GM21390 (cell line): ENCODE results near the gene IRAG1.

Experiments used
- ATAC-seq: cut with Tn5 transposase; IDR thresholded peaks from one replicate; pipeline ENCODE4 v1.9.1; 2021; ENCODE audit not compliant: unreplicated experiment

The IRAG1 gene, protein sequence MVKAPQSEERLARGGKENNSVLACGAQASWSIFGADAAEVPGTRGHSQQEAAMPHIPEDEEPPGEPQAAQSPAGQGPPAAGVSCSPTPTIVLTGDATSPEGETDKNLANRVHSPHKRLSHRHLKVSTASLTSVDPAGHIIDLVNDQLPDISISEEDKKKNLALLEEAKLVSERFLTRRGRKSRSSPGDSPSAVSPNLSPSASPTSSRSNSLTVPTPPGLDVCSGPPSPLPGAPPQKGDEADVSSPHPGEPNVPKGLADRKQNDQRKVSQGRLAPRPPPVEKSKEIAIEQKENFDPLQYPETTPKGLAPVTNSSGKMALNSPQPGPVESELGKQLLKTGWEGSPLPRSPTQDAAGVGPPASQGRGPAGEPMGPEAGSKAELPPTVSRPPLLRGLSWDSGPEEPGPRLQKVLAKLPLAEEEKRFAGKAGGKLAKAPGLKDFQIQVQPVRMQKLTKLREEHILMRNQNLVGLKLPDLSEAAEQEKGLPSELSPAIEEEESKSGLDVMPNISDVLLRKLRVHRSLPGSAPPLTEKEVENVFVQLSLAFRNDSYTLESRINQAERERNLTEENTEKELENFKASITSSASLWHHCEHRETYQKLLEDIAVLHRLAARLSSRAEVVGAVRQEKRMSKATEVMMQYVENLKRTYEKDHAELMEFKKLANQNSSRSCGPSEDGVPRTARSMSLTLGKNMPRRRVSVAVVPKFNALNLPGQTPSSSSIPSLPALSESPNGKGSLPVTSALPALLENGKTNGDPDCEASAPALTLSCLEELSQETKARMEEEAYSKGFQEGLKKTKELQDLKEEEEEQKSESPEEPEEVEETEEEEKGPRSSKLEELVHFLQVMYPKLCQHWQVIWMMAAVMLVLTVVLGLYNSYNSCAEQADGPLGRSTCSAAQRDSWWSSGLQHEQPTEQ

GRCh38 chr11:10693509-10694081, at the start of gene IRAG1:
Gene IRAG1 (minus strand): TSS chr11:10693755. CDS start chr11:10693602, 153 bp downstream.
- no peak for ATAC-seq

DNA sequence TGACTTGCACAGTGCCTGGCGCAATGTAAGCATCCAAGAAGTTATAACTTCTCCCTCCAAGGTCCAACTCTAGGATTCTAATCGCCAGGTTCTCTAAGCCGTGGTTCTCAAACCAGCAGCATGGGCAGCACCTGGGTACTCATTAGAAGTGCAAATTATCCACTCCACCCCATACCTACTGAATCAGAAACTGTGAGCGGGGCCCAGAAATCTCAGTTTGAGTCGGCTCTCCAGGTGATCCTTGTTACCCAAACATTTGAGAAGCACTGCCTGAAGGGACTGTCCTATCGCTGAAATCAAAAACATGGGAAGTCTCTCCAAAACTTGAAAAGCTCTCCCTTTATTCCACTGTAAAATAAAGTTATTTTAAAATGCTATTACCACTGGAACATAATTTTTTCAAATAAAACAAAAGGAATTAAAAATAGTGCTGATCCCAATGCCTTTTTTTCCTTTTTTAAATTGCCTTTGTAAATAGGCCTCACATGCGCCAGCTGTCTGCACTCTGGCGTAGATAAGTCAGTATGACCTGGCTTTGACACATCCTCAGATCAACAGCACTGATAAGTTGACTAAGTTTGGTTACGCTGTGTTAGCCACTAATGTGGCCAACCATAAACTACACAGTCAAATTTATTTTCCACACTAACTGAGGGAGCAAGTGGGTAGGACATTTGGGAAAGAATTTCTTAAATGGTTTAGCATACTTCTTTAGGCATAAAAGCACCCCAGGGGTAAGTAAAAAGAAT, 49.1 kb upstream of the IRAG1 start:
- ATAC-seq = no peak

GRCh38 chr11:10735481-10736475, 42.2 kb upstream of the IRAG1 start:
- peak; percentile 96 for ATAC-seq

GRCh38 chr11:10731064-10731680, 37.6 kb upstream of the IRAG1 start:
- no peak for ATAC-seq

GRCh38 chr11:10730151-10730550, 36.6 kb upstream of the IRAG1 start:
- no peak for ATAC-seq

DNA sequence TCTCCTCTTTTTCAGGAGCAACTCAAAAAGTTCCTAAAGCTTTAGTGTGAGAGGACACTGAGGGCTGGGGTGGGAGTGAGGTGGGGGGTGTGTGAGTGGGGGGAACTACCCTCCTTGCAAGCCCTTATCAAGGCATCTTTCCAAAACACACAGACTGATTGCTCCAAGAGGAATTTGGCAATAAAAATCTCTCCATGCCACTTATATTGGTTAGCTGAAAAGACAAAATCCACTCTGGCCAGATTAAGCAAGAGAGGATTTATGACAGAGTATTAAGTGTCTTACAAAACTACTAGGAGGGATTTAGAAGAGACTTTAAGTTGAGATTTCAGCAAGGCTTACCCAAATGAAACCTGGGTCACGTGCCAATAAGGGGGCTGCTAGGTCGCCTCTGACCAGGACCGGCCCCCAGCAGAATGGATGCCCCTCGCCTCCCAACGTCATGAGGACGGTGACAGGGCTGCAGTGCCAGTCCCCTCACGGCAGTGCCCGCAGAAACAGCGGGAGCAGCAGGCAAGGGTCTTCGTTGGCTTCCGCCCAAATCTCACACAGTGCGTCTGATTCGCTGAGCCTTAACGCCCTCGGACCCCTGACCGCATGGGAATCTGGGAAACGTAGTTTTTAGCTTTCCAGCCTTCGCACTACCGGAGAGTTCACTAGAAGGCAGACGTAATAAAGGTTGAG, 35.4 kb upstream of the IRAG1 start:
- ATAC-seq = no peak

DNA sequence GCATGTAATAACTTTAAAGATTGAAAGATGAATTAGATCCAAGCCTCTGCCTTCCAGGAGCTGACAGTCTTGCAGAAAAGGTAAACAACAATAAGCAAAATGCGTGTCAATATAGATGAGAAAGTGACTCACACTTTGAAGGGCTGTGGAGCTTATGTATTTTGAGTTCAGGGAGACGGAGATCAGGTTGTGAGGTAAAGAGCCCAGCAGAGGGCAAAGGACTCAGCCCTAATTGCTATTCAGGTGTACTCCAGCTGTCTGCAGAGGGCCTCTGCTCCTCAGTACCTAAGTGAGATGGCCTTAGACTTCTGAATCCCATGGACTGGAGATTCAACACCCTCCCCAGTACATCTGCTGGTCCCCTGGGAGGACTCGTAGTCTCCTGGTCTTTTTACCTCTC, 34.6 kb upstream of the IRAG1 start:
- no peak for ATAC-seq

DNA sequence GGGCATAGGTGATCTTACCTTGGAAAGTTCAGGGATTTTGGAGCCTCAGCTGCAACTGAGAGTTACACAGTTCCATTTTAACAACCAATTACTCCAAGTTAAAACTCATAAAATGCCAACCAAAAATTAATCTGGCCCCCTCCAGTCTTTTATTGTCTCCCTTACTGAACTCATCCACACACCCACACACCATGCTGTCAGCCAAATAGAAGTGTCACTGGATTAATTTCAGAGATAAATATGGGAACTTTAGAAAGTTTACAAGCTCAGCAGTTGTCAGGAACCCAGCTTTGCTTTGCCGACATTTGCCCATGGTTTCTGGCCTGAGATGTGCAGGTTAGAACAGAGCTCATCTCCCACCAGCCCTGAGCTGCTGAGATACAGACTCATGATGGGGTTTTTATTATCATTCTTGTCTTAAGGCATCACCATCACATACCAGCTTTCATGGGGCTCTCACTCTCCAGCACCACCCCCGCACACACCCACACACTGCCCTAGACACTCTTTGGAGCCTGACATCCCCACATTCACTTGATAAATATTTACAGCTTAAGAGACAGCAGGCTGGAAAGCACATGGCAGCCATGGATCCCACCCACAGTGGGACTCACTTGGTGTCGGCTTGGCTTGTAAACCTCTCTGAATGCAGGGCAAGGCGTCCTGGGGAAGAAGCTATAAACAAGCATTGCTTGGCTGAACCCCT, 33.7 kb upstream of the IRAG1 start:
- no peak for ATAC-seq

- no peak for ATAC-seq
Observed at GRCh38 chr11:10725907-10726253, 32.3 kb upstream of the IRAG1 start.

DNA sequence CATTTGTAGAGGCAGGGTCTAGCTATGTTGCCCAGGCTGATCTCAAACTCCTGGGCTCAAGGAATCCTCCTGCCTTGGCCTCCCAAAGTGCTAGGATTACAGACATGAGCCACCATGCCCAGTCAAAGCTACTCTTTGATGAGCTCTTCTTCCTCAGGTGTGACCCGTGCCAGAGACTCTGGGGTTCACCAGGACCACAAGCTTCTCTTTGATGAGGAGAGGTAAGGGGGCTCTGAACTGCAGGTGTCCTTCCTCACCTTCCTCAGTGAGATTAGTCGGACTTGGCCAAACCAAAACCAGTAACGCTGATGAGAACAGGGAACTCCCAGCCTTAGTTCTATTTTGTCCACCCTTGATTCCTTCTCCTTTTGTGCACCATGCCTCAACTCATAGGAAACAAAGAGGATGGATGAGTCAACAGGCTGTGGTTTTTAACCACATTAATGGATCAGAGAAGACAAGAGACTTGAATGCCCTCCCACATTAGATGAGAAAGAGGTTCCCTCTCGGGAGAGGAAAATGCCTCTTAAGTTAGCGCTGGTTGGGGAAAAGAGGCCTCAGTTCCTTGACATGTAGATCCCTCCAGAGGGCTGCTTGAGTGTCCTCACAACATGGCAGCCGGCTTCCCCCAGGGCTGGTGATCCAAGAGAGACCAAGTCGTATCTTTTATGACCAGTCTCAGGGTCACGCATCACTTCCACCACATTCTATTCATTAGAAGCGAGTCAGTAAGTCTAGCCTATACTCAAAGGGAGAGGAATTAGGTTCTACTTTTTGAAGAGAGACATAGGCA, 31.8 kb upstream of the IRAG1 start:
- no peak for ATAC-seq

DNA sequence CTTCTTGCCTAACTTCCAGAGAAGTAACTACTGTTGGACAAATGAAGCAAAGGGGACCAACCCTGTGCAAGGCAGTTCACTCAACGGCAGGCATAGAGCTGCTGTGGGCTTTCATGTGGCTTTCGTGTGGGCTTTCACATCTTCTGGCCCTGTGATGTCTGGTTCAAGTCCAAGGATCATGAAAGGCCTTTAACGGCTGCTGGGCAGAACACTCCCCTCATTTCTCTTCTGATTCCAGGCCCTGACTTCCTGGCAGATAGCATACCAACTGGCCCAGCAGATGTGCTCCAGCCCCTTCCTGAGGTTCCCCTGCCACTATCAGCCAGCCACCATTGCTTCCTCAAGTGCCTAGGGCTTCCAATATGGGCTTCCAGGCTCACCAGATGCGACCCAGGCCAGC, 28.8 kb upstream of the IRAG1 start:
- ATAC-seq = no peak

DNA sequence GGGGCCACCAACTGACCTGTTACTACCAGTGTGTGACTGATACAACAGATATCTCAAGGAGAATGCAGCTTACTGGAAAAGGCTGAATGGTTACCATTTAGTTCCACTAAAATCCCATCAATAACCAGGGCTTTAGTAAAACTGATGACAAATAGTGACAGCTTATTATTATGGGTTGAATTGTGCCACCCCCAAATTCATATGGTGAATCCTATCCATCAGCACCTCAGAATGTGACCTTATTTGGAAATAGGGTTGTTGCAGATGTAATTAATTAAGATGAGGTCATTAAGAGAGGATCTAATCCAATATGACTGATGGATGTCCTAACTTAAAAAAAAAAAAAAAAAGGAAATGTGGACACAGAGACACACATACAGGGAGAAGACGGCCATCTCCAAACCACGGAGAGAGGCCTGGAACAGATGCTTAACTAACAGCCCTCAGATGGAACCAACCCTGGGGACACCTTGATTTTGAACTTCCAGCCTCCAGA, 27.4 kb upstream of the IRAG1 start:
- ATAC-seq = no peak

DNA sequence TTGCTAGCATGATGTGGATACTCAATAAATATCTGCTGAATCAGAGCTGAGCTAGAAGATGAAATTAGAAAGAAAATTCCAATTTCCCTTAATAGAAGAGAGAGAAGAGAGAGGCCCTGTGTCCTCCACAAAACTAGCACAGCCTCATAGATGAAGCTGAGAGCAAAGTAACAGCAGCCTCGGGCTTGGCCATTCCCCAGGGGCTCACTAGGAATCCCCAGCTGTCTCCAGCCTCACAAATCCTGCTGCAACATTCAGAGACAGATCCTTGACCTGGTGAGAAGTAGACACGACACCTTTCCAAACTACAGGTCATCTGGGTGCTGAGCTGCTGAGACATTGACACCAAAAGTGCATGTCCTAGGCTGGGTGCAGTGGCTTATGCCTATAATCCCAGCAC, 26.1 kb upstream of the IRAG1 start:
- no peak for ATAC-seq

GRCh38 chr11:10716543-10717259, 23.1 kb upstream of the IRAG1 start:
- ATAC-seq = no peak

DNA sequence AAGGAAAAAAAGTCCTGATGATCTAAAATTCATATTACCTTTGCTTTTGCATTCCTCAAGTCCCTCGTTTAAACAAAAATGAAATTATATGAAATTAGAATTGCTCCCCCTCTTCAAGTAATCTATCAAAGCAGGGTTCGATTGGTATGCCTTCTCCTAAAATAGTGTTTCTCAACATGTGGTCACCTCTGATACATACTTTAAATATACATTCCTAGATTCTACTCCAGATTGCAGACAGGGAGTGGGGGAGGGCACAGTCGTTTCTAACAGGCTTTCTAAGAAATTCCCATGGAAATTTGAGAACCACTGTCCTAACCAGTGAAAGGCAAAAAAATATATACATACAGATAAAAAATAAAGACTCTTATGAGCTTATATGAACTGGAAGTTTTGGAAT, 22.6 kb upstream of the IRAG1 start:
- no peak for ATAC-seq

DNA sequence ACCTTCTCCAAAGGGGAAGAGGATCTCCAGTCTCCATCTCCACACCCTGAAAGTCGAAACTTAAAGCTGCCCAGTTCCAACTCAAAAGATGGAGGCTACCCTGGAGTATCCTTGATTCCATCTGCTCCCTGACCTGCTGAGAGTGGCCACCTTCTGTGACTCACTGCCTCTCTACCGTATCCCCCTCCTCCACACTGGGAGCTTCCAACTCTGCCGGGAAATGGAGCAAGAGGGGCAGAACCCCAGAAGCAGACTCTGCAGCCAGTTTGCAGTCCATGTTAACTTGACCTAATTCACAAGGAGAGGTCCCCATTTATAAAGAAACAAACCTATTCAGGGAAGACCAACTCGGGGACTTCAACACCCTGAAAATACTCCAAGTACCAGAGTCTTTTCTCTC, 22.0 kb upstream of the IRAG1 start:
- ATAC-seq = no peak
